ENCODE data around the gene SLC37A1.

The SLC37A1 gene

DNA sequence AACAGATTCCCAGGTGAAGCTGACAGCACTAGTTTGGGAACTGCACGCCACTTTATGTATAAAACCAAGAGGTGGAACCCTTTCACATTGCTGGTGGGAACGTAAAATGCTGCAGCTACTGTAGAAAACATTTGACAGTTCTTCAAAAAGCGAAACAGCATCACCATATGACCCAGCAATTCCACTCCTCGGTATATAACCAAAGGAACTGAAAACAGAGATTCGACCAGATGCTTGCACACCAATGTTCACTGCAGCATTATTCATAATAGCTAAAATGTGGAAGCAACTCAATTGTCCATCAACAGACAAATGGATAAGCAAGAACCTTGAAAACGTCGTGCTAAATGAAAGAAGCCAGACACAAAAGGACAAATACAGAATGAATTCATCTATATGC is 35.1 kb upstream of the SLC37A1 start:
- in situ Hi-C loops (cut with MboI; ENCODE audit: low sequenced_read_pairs), result no loop called here

DNA sequence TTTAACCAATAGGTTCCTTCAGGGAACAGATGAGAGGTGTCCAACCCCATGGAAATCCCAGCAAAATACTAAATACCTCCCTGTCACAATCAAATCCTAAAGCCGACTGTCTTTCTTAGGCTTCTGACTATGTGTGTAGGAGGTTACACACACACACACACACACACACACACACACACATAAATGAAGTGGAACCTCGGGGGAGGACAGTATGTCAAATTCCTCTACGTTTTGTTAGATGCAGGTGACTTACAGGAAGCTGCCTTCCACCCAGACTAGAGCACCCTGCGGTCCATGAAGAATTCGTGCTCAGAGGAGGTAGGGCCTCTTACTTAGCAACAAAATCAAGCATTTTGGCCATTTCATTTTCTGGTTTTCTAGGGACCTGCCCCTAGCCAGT is 34.1 kb upstream of the SLC37A1 start:
- in situ Hi-C loops (cut with MboI; ENCODE audit: low sequenced_read_pairs), result no loop called here

DNA sequence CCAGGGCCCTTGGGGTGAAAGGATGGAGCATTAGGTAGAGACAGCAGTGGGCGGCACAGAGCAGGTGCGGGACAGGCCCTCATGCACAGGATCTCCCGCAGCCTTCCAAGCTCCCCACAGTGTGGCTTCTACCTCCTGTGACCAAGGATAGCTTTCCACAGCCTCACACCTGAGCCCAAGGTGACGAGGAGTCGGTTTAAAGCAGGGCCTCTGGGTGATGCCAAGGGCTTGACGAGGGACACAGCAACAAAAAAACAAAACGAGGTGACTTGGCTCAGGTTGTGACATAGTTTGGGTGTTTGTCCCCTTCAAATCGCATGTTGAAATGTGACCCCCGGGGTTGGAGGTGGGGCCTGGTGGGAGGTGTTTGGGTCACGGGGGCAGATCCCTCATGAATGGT is 32.9 kb upstream of the SLC37A1 start:
- in situ Hi-C loops (cut with MboI; ENCODE audit: low sequenced_read_pairs), result no loop called here

DNA sequence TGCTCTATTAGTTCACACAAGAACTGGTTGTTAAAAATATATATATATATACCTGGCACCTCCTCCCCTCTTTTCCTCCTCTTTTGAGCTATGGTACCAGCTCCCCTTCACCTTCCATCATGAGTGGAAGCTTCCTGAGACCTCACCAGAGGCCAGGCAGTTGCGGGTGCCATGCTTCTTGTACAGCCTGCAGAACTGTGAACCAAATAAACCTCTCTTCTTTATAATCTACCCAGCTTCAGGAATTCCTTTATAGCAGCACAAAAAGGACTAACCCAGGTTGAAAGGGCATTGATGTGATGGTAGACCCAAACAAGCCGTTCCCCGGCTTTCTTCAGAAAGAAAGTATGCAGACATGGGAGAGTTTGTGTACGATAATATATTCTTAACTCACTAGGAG is 32.5 kb upstream of the SLC37A1 start:
- in situ Hi-C loops (cut with MboI; ENCODE audit: low sequenced_read_pairs), result no loop called here

DNA sequence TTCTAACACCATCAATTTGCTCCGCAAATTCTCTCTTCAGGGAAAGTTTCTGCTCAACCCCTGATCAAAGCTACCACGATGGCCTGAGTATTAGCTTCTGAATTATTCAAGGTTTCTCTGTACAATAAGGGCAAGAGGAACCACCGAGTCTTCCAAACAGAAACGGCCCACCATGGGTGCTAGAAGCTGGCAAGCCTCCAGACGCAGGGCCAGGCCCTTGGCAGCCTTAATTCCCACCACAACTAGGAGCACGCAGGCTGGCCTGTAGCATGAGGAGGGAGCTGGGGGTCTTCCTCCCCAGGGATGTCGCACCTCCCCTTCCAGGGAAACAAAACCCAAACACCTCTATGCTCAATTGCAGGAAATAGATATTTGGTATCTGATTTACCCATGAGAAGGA is 28.7 kb upstream of the SLC37A1 start:
- in situ Hi-C loops (cut with MboI; ENCODE audit: low sequenced_read_pairs), result loop anchor here (5.0 kb wide), 1 partner anchor 52 kb away; no protein-coding TSS in a partner anchor

DNA sequence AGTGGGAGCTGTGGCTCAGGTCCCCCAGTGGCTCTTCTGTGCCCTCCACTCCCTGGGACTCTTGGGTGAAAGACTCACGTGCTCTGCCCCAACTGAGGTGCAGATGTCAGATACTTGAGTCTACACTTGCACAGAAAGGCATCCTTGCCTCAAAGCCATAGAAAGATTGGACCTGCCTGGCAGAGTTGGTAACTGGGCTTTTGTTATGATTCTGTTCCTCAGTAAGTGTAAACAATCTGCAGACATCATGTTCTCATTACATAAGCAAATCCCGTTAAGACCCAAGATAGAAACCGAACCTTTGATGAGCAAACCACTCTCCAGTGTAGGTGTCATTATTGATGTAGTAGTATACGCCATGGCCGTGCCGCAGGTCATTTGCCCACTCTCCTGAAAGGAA is 27.6 kb upstream of the SLC37A1 start:
- in situ Hi-C loops (cut with MboI; ENCODE audit: low sequenced_read_pairs), result loop anchor here (5.0 kb wide), 1 partner anchor 51 kb away; no protein-coding TSS in a partner anchor

DNA sequence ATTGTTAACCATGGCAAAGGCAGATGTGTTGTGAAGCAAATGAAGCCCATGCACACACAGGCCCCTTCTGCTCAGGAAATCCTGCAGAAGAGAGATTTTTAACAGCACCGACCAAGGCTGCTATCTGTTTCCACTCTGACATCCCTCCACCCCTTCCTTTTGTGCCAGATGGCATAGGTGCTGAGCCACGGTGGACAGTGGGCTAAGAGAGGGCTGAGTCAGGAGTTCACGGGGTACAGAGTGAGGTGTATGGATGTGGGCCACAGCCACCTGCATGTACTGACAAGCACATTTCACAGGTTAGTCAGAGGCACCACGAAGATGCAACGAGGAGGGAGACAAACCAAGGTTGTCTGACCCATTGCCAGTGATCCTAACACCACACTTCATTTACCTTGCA is 27.1 kb upstream of the SLC37A1 start:
- in situ Hi-C loops (cut with MboI; ENCODE audit: low sequenced_read_pairs), result loop anchor here (5.0 kb wide), 1 partner anchor 51 kb away; no protein-coding TSS in a partner anchor

DNA sequence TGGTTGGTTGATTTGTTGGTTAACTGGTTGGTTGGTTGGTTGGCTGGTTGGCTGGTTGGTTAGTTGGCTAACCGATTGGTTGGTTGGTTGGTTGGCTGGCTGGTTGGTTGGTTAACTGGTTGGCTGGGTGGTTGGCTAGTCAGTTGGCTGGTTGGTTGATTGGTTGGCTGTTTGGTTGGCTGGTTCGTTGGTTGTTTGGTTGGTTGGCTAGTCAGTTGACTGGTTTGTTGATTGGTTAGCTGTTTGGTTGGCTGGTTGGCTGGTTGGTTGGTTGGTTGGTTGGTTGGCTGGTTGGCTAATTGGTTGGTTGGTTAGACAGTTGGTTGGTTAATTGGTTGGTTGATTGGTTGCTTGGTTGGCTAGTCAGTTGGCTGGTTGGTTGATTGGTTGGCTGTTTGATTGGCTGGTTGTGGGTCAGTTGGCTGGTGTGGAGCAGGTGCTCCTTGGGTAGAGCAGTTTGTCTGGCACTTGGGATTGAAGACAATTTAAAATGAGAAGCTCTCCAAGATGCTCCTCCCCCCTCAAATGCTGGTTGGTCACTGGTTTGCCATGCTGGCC is 24.6 kb upstream of the SLC37A1 start:
- in situ Hi-C loops (cut with MboI; ENCODE audit: low sequenced_read_pairs), result loop anchor here (5.0 kb wide), 1 partner anchor 48 kb away; no protein-coding TSS in a partner anchor

DNA sequence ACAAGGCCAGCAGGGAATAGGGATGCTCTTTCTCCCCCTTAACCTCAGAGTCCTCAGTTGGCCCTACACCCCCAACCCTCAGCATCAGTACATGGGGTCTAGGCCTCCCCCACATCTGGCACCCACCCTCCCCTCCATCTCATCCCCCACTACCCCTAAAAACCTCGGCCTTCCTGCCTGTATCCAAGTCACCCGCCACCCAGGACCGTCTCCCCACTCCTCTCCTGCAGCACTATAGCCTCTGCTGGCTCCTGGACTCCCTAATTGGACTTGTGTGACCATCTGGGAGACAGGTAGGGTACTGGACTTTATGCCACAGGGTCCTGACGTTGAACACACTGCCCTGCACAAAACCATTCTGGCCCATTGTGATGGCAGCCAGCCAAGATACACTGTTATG is 23.7 kb upstream of the SLC37A1 start:
- in situ Hi-C loops (cut with MboI; ENCODE audit: low sequenced_read_pairs), result loop anchor here (5.0 kb wide), 1 partner anchor 47 kb away; no protein-coding TSS in a partner anchor

DNA sequence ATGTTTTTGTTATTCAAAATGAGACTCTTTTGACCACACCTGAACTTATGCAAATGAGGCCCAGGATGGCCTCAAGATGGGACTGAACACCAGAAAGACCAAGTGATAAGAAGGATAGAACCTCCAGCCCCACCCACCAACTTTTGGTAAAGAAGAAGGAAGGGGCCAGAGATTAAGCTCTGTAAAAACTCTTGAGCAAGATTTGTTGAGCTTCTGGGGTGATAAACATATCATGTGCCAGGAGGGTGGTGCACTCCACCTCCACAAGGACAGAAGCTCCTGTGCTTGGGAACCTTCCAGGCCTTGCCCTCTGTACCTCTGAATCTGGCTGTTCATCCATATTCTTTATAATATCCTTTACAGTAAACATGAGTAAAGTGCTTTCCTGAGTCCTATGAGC is 22.9 kb upstream of the SLC37A1 start:
- in situ Hi-C loops (cut with MboI; ENCODE audit: low sequenced_read_pairs), result no loop called here

DNA sequence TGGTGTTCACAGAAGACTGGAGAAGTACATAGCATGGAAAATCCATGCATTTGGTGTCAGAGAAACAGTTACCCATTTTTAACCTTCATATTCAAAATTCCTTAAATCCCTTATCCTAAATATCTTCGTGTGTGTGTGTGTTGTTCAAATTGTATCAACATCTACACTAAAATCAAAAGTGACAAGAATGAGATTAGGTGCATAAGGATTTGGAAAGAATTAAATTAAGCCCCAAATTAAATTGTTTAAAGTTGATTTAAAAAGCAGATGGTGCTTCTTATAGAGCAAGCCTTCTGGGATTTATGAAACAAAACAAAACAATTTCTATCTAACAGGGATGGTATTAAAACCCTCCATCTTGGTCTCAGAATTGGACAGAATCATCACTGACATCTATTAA is 22.3 kb upstream of the SLC37A1 start:
- in situ Hi-C loops (cut with MboI; ENCODE audit: low sequenced_read_pairs), result no loop called here

DNA sequence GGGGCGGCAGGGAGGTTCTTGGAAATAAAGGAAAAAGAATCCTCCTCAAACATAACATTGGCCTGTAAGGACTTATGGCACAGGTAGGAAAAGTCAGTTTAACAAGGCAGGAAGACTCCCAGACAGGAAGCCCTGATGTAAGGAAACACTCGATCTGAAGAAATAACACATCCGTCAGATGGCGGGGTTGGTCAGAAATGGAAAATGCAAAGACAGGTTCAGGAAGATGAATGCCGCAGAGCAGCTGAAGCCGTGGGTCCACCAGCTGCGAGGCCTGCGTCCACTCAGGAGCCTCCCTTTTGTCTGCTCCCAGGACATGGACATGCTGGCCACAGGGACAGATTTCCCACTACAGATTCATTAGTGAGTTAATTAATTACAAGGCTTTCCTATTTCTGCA is 21.5 kb upstream of the SLC37A1 start:
- in situ Hi-C loops (cut with MboI; ENCODE audit: low sequenced_read_pairs), result no loop called here

DNA sequence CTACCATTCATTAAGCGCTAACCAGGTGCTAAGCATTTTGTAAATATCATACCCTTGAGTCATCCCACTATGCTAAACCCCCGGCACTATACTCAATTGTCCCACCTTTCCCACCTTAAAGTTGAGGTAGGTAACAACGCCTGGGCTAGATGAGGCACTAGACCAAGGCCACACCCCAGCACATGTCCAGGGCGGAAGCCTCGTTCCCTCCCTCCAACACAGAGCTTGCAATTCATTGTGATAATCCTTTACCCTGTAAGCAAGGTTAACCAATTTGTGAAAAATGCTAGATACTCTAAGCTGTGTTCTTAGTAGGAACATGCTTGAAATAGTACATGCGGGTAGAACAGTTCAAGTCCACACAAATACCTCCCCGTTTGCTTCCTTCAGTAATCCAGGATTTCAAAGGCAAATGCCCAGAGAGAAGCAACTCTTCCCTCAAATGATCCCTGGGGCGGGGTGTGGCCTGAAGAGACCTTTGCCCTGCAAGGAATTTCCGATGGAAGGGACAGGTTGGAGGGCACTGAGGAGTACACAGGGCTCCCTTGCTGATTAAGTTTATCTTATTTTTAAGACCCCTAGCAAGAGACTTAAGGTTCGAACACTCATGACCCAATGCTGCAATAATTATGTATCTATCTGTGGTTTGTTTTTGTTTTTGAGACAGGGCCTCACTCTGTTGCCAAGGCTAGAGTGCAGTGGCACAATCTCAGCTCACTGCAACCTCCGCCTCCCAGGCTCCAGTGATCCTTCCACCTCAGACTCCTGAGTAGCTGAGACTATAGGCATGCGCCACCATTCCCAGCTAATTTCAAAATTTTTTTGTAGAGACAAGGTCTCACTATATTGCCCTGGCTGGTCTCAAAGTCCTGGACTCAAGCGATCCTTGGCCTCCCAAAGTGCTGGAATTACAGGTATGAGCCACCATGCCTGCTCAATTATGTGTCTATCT is 20.3 kb upstream of the SLC37A1 start:
- in situ Hi-C loops (cut with MboI; ENCODE audit: low sequenced_read_pairs), result no loop called here

DNA sequence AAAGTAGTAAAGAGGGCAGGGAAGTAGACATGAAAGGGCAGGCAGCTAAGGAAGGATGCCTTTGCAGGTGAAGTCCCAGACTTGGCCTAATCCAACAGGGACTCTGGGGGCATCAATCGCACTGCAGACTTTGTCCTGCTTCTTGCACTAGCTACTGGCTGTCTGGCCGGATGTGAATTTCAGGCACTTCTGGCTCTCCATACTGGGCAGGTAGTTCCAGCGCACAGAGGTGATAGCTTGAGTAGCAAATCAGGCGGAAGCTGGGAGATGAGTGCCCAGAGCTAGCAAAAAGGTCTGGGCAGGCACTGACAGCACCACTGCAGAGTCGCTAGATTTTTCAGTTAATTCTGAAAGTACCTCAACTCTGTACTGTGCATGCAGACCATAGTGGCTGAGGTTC is 18.6 kb upstream of the SLC37A1 start:
- in situ Hi-C loops (cut with MboI; ENCODE audit: low sequenced_read_pairs), result no loop called here

DNA sequence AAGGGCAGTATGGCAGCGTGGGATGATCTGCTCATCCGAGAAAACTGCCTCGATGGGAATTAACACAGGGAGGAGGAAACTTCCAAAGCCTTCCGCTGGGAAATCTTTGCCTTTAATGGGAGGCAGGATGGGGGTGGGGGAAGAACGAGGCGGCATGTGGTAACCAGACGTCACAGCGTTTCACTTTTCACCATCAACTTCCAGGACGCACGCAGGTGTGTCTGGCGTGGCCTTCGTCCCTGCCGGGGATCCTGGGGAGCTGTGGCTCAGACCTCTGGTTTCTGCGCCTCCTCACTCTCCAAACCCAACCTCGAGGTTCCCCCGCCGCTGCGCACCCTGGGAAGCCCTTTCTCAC is 17.9 kb upstream of the SLC37A1 start:
- in situ Hi-C loops (cut with MboI; ENCODE audit: low sequenced_read_pairs), result no loop called here

DNA sequence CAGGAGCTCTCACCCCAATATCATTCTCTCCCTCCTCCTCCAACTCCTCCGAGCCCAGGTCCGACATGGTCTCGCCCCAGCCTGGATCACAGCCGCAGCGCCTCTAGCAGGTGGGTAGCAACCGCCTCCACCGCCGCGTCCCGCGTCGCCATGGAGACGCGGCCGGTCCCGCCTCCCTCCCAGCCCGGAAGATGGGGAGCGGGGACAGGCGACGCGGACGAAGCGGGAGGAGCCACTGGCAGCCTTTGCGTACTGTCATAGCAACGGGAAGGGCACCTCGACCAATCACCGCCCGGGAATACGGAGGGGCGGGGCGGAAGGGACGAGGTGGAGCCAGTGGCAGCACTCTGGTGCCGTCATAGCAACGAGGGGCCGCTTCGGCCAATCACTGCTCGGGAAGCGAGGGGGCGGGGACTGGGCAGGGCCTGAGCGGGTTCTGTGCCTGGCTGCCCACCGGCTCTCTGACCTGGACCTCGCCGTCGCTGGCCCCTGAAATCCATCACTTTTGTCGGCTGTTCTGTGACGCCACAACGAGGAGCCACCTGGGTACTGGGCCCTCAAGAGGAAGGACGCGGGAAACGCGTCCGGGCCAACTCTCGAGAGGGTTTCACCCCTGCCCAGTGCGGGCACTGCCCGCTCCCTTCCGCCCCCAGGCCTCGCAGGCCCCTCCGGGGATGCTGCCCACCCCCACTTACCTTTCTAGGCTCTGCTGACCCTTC is 17.4 kb upstream of the SLC37A1 start, which contains the start of gene RSPH1:
RSPH1 (minus strand) TSS at position 105 of the 719 bp plus-strand sequence; CDS start at position 67, 38 bp downstream.
- in situ Hi-C loops (cut with MboI; ENCODE audit: low sequenced_read_pairs), result no loop called here

DNA sequence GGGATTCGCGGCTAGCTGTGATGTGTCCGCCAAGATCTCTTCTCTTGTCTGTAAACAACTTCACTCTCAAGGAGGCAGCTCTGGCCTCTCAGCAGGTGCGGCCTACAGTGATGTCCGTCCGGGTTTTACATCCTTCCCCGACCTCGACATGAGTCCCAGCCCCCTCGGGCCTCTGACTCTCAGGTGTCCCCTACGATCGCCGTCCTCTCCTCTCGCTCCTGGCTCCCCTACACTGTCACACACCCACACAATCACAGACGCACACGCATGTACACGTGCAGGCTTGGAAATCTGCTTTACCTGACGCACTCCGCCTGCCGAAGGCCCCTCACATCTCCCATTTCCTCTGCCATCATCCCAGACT is 16.8 kb upstream of the SLC37A1 start:
- in situ Hi-C loops (cut with MboI; ENCODE audit: low sequenced_read_pairs), result no loop called here

DNA sequence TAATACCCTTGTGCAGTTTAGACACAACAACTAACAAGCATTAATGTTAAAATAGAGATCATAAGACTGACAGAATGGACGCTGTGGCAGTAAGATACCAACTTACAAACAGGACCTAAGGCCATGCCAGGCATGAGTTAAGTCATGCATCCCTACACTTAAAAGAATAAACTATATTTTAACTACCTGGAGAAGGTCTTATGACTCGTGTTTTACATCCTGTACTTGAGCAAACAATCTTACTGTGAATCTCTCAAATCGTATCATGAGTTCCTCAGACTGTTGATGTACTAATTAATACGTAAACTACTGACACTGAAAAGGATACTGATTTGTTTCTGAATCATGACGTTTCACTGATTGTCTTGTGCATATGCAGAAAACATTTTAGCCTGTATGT is 15.6 kb upstream of the SLC37A1 start:
- in situ Hi-C loops (cut with MboI; ENCODE audit: low sequenced_read_pairs), result no loop called here

DNA sequence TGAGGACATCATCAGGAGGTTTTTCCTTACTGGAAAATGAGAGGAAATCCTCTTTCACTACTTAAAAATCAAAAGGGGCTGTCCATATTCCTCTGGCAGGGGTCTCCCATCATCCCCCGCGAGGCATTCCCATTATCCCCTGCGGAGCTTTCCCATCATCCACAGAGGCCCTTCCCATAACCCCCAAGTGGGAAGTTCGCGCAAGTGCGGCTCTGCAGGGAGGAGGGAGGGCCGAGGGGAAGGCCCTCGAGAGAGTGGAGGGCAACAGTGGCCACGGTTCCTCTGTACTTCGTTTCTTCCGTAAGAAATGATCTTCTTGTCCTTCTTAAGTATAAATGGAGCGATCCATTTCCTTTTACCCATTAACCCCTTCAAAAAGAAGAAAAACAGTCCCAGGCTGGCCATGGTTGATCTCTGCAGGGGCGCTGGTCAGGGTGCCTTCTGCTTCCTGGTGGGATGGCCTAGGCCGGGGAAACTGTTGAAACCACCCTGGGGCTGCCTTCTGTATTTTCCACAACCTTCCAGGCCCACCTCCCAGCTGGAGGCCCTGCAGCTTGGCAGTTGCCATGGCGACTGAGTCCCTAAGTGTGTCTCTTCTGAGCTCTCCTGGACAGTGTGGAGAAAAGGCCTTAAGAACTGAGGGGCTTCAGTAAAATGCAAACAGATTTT is 14.1 kb upstream of the SLC37A1 start:
- in situ Hi-C loops (cut with MboI; ENCODE audit: low sequenced_read_pairs), result no loop called here

DNA sequence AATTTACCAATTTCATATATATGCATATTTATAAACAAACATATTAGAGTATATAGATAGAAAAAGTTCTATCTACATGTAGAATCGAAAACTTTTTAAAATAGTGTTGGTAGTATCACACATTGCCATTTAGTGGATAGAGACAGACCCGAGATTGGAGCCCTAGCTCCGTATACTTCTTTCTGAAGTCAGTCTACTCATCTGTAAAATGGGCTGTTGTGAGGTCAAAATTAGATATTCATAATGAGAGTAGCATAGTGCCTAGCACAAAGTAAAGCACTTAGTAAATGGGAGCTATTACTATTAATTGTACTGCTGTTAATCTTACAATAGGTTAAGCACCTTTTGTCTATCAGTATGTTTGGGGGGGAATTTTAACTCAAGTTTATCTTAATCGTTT is 13.4 kb upstream of the SLC37A1 start:
- in situ Hi-C loops (cut with MboI; ENCODE audit: low sequenced_read_pairs), result no loop called here

DNA sequence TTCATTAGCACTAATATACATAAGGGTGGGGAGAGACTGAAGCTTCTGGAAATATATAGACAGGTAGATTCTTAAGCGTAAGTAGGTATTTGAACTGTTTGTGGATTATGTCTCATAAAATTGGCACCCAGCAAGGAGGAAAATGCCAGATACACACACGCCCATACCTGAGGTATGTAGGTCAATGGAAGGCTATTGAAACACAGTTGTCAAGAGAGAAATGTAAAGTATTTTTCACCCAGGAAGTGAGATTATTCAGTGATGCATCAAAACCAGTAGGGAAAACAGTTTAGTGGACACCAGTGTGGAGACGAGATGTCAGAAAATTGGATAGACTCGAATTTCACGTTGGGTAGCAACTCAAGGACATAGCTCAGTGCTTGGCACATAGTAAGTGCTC is 12.9 kb upstream of the SLC37A1 start:
- in situ Hi-C loops (cut with MboI; ENCODE audit: low sequenced_read_pairs), result no loop called here
